ENCODE results near the gene CTSF.
A peak's percentile ranks its signal among the peaks of the same experiment; 100 is the strongest.
"Not testable (repeated sequence)": the region's sequence is repeated elsewhere in the genome, so short reads cannot be mapped to it uniquely, and the experiment has no call there.

CTSF gene

DNA sequence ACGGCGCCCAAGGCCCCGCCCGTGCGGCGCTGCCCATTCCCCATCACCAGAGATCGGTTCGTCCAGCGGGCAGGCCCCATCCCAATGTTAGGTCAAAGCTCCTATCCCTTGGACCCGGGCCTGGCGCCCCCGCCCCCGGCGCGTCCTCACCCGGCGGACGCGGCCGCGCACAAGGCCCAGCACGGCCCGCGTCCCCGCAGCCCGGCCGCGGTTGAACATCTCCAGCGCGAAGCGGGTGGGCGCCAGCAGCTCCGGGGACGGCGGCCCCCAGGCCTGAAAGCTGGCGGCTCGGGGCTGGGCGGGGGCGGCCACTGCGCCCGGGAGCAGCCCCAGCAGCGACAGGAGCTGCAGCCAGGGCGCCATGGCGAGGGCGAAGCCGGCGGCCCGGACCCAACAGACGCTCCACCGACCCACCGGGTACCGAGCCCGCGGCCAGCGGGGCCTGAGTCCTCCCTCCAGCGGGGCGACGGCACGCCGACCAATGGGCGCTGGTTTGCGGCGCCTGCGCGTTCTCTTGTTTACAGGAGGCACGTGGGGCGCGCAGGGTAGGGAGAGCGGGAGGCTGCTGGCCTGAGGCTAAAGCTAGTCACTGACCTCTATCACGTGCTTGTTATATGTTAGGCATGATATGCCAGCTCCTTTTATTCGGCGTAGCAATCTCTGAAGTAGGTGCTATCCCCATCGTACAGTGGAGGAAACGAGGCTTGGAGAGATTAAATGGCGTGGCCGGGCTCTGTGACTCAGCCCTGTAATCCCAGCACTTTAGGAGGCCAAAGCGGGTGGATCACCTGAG, at the start of gene CTSF:
TSS of gene CTSF (minus strand) at position 483 of the 793 bp plus-strand sequence. CDS start at position 363, 120 bp downstream.
- DNase-seq, result peak; percentile 74

DNA sequence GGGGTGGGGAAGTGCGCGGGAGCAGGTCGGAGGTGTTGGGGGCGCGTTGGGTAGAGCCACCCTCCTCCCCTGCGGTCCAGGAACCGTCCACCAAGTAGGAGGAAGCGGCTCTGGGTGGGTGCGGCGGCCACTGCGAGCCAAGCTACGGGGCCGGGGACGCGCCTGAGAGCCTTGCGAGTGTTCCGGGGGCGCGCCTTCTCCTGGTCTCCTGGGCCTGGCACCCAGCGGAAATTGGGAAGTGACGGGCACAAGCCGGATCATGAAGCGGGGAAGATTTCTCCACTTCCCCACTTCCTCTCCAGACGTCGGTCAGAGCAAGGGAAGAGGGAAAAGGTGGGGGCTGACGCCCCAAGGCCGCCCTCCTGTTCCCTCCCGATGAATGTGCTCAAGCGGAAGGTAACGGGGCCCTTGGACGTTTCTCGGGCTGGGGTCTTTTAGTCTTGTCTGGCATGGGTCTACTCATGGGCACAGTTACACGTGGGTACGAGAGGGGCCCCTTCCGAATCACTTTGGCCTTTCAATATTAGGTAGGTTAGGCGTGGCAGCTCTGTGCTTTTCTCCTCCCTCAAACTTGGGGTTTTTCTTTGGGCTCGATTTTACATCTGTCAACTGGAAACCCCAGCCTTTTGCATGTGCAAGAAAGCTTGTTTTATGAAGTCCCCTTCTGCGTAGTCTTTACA, 48.9 kb upstream of the CTSF start:
- DNase-seq, result no peak

DNA sequence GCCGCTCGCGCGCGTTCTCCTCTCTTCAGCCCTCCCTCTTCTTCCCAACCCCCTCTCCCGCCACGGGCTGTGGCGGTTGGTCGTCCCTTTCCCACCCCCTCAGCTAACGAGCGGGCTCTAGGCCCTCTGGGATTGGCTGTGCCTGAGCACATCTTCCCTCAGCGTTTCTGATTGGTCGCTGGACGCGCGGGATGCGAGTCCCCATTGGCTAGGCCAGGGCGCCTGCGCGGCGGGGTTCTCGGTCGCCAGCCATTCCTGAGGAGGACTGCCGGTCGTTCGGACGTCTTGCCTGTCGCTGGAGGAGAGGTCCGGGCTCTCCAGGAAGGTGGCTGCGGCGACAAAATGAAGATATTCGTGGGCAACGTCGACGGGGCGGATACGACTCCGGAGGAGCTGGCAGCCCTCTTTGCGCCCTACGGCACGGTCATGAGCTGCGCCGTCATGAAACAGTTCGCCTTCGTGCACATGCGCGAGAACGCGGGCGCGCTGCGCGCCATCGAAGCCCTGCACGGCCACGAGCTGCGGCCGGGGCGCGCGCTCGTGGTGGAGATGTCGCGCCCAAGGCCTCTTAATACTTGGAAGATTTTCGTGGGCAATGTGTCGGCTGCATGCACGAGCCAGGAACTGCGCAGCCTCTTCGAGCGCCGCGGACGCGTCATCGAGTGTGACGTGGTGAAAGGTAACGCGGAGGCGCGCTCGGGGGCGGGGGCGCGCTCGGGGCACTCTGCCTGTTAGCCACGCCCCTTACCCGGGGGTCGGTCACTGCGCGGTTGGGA, 48.2 kb upstream of the CTSF start, which contains the start of gene RBM14:
TSS of gene RBM14 (plus strand) at position 252 of the 776 bp plus-strand sequence. CDS start at position 343, 91 bp downstream.
- peak; percentile 100 for DNase-seq

- no peak for DNase-seq
Observed at GRCh38 chr11:66614073-66614472, 45.7 kb upstream of the CTSF start.

DNA sequence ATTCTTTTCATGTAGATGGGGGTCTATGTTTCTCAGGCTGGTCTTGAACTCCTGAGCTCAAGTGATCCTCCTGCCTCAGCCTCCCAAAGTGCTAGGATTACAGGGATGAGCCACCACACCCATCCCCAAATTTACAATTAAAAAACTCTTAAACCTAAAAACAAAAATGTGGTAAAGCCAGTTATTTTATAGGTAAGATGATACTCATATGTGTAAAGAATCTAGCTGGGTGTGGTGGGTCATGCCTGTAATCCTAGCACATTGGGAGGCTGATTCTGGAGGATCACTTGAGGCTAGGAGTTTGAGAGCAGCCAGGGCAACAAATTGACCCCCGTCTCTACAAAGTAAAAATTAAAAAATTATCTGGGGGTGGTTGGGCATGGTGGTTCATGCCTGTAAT, 44.1 kb upstream of the CTSF start:
- no peak for DNase-seq

- DNase-seq, result no peak
Observed at GRCh38 chr11:66609721-66610617, 41.6 kb upstream of the CTSF start.

GRCh38 chr11:66607126-66607834, 38.9 kb upstream of the CTSF start:
- DNase-seq, result peak; percentile 40

DNA sequence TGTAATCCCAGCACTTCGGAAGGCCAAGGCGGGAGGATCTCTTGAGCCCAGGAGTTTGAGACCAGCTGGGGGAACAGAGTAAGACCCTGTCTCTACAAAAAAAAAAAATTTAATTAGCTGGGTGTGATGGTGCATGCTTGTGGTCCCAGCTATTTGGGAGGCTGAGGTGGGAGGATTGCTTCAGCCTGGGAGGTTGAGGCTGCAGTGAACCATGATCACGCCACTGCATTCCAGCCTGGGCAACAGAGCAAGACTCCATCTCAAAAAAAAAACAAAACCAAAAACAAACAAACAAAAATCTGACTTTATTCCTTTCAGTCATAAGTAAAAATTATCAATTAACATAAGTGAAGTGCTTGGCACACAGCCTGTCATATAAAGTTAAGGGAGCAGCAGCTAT, 38.2 kb upstream of the CTSF start:
- DNase-seq, result not testable (repeated sequence)

DNA sequence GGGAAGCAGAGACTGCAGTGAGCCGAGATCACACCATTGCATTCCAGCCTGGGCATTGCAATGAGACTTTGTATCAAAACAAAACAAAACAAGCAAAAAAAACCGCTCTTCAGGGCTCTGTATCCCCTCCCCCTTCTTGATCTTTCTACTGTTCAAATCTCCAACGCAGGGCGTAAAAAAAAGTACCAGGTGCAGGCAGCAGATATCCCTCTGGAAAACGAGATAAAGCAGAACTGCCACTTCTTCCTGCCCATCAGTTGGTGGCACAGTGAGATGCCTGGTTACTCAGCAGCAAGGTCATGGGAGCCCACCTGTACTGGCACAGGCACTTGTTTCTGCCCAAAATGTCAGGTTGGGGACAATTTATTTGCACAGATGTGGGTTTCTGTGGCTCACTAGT, 35.7 kb upstream of the CTSF start:
- no peak for DNase-seq

DNA sequence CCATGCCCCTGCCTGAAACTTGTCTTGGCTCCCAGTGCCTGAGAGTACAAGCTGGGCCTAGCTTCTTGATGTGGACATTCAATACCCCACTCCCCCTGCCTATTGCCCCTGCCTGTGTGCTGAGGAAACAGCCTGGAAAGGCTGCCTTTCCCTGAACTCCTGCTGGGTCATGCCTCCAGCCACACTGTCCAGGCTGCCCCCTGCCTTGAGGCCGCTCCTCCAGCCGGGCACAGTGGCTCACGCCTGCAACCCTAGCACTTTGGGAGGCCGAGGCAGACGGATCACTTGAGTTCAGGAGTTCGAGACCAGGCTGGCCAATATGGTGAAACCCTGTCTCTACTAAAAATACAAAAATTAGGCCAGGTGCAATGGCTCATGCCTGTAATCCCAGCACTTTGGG, 34.7 kb upstream of the CTSF start:
- no peak for DNase-seq

DNA sequence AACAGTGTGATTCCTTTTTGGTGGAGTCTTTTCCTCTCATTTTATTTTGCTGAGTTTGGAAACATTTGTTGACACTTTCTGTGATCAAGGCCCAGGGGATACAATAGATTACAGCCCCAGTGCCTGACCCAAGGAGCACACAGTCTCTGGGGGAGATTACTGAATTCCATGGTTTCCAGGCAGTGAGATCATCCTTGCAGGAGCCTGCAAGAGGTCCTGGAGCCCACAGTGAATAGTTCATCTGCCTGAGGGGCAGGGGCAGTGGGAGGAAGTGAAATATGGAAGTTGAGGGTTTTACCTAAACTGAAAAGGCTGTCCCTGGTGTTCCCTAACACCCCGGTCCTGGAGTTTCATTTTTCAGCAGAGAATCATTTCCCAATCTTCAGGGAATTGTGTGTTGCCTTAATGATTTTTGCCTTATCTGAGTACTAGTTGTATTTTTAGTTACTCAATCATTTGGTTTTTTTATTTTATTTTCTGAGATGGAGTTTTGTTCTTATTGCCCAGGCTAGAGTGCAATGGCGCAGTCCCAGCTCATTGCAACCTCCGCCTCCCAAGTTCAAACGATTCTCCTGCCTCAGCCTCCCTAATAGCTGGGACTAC, 32.3 kb upstream of the CTSF start:
- no peak for DNase-seq

DNA sequence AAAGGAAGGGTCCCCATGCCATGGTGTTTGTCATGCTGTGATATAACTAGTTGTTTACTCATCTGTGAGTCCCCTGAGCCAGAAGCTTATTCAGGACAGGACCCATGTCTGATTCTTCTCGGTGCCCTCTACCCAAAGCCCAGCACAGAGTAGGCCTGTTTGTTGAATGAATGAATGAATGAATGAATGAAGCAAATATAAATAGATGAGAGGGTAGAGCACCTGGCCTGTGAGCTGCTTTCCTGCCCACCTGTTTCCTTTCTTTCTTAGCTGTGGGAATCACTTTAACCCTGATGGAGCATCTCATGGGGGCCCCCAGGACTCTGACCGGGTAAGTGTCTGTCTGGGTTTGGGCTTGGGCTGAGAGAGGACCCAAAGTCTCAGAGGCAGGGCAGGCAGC, 31.8 kb upstream of the CTSF start:
- DNase-seq, result no peak

GRCh38 chr11:66598993-66599392, 30.6 kb upstream of the CTSF start:
- DNase-seq, result no peak

DNA sequence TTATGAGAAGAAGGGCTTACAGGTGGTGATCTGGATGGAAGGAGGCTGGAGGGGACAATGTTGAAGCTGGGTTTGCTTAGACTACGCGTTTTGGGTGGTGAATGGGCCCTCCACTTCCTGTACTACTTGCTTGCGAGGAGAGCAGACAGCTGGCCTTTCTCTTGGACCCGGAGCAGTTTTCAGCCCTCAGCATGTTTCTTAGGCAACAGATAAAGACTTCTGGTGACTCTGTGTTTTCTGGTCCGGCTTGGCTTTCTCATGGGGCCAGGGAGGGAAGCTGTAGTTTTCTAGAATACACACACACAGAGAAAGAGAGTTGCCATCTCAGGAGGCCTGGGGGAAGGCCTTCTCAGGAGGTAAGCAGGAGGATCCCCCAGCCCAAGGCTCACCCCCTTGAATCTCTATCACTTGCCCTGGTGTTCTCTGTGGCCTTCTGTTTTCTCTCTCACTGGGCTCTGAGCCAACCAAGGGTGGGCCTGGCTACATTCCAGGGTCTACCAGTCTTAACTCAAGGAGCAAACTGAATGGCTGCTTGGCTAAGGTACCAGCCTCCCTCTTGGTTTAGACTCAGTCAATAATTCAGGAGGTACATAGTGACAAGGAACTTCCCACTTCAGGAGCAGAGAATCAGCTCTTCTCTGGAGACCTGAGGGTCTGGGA, 27.0 kb upstream of the CTSF start:
- no peak for DNase-seq

- DNase-seq, result no peak
Observed at GRCh38 chr11:66593650-66594049, 25.2 kb upstream of the CTSF start.

DNA sequence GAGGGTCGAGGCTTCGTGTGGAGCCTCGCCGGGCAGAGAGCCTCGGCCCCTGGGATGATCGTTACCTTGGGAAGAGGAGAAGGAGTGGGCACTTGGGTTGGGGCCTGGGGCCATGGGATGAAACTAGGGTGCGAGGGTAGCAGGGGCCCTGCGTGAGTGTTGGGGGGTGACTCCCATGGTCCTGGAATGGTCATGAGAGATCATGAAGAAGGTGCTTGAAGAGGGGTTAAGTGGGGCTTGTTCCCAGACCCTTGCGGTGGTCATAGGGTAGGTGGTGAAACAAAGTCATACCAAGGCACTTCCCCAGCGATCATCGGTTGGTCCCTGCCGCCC, 24.9 kb upstream of the CTSF start:
- no peak for DNase-seq

DNA sequence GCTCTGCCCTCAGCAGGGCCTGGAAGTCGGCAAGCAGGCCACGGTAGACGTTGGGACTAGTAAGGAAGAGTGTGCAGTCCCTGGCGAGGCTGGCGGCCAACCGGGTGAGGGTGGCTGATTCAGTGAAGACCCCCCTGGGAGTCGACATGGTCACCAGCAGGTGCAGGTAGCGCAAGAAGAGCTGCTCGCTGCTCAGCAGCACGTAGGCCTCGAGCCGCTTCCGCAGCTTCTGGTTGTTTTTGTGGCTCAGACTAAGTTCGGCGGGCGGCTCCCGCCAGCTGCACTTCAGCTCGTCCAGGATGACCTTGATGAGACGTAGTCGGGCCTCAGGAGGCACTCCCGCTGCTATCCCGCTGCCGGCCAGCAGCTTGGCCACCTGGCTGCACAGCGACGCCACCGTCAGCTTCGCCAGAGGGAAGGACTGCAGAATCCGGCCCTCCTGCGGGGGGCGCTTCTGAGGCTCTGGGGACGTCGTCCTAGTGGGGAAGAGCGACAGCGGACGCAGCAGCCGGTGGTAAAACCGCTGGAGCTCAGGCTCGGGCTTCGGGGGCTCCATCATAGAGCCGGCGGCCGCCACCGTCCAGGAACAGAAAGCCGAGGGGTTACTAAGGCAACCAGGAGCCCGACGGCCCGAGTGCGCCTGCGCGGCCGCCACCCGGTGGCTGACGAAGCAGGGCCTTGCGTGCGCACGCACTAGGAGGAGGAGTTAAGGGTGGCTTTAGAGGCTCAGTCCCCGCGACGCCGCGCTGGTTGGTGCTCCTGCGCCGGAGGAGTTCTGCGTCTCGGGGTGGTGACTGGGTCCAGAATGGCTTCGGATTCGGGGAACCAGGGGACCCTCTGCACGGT, 24.3 kb upstream of the CTSF start, which contains the start of the genes CCDC87 and CCS:
TSS of gene CCDC87 (minus strand) at position 607 of the 846 bp plus-strand sequence. CDS start at position 559, 48 bp downstream.
TSS of gene CCS (plus strand) at position 729 of the 846 bp plus-strand sequence. CDS start at position 806, 77 bp downstream.
- peak; percentile 83 for DNase-seq

DNA sequence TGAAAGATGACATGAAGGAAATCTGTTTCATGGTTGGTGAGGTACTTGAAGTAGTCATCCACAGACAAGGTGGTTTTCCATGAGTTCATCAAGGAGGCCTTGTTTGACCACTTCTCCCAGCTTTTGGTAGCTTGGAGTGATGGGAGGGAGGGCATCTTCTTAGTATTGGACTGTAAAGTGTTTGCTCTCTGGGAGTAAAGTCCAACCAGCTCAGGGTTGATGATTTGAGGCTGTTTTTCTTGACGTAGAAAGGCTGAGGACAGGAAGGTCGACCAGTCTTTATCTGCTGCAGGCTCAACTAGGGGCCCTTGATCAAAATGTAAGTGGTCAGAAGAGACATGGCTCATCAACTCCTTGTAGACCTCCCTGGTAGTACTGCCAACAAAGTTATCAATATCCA, 22.8 kb upstream of the CTSF start:
- DNase-seq, result no peak

DNA sequence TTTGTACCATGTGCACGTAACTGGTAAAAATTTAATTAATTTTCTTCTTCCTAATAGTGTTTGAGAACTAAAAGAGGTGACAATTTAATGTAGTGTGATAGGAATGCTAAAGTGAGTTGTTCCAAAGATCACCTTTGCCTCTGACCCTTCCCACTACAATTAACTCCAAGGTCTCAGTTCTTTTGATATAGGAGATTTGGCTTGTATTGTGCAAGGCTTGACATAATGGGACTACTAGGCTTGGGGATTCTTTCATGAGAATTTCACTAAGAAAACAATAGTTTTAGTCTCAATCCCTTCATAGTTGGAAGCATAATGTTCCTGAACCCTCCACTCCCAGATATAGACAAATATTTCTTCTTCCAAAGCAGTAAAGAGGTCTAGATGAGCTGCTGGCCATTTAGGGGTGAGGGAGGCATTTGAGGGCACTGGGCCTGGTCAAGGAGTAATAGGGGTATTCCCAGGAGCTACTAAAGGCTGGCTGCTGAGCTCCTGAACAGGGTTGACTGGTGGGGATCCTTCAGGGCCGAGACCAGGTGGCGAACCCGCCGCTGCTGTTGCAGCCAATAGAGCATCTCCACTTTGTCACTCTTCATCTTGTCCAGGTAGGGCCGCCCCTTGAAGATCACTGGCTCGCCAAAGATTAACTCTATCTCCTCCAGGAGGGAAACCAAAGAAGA, 21.7 kb upstream of the CTSF start:
- no peak for DNase-seq
